ENCODE results near the gene TFEB.

TFEB gene

DNA sequence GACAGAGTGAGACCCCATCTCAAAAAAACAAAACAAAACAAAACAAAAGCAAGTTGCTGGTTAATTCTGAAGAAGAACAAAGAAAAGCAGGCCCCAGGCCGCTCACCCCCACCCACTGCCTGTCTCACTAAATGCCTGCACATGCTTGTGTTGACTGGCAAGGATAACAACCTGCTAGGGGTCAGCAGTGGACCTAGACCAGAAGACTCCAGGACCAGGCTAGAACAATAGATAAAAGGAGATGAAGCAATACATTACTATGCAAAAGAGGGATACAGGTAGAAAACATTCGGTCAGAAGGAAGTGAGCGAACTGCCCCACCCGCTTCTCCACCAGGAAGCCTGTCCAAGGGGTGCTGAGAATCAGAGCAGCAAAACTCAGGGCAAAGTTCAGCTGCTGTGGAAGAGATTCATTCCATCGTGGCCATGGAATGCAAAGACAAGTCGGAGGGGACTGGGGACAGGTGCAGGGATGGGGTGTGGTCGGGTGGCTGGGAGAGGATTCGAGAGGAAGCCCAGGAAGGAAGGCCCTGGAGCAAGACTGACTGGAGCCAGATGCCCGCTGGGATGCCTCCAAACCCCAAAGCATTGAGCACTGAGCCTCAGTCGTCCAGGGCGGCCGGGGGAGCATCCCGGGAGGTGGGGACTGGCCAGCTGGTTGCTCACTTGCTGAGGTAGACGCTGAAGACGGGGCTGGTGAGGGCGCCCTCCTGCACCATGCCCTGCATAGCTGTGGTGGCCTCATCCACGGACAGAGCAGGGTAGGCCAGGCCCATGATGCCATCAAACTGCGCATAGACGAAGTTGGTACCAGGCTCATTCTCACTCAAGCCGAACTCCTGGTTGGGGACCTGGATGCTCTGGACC lies 6.5 kb upstream of the TFEB start (continued):
- TF ChIP-seq, protein P1, sequence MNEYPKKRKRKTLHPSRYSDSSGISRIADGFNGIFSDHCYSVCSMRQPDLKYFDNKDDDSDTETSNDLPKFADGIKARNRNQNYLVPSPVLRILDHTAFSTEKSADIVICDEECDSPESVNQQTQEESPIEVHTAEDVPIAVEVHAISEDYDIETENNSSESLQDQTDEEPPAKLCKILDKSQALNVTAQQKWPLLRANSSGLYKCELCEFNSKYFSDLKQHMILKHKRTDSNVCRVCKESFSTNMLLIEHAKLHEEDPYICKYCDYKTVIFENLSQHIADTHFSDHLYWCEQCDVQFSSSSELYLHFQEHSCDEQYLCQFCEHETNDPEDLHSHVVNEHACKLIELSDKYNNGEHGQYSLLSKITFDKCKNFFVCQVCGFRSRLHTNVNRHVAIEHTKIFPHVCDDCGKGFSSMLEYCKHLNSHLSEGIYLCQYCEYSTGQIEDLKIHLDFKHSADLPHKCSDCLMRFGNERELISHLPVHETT (tag by site-specific recombination; IDR thresholded peaks at IDR 0.05) = no peak
- TF ChIP-seq GLI2 (tag by site-specific recombination; IDR thresholded peaks at IDR 0.05; ENCODE audit: borderline replicate concordance, low read depth) (no peak), ZNF394 (tag by site-specific recombination; IDR thresholded peaks at IDR 0.05; ENCODE audit: borderline replicate concordance) (no peak), ZBTB8A (tag by site-specific recombination; IDR thresholded peaks at IDR 0.05) (no peak)
- TF ChIP-seq, protein P2, sequence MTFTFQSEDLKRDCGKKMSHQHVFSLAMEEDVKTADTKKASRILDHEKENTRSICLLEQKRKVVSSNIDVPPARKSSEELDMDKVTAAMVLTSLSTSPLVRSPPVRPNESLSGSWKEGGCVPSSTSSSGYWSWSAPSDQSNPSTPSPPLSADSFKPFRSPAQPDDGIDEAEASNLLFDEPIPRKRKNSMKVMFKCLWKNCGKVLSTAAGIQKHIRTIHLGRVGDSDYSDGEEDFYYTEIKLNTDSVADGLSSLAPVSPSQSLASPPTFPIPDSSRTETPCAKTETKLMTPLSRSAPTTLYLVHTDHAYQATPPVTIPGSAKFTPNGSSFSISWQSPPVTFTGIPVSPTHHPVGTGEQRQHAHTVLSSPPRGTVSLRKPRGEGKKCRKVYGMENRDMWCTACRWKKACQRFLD (tag by site-specific recombination; IDR thresholded peaks at IDR 0.05) = no peak
- TF ChIP-seq, protein P3, sequence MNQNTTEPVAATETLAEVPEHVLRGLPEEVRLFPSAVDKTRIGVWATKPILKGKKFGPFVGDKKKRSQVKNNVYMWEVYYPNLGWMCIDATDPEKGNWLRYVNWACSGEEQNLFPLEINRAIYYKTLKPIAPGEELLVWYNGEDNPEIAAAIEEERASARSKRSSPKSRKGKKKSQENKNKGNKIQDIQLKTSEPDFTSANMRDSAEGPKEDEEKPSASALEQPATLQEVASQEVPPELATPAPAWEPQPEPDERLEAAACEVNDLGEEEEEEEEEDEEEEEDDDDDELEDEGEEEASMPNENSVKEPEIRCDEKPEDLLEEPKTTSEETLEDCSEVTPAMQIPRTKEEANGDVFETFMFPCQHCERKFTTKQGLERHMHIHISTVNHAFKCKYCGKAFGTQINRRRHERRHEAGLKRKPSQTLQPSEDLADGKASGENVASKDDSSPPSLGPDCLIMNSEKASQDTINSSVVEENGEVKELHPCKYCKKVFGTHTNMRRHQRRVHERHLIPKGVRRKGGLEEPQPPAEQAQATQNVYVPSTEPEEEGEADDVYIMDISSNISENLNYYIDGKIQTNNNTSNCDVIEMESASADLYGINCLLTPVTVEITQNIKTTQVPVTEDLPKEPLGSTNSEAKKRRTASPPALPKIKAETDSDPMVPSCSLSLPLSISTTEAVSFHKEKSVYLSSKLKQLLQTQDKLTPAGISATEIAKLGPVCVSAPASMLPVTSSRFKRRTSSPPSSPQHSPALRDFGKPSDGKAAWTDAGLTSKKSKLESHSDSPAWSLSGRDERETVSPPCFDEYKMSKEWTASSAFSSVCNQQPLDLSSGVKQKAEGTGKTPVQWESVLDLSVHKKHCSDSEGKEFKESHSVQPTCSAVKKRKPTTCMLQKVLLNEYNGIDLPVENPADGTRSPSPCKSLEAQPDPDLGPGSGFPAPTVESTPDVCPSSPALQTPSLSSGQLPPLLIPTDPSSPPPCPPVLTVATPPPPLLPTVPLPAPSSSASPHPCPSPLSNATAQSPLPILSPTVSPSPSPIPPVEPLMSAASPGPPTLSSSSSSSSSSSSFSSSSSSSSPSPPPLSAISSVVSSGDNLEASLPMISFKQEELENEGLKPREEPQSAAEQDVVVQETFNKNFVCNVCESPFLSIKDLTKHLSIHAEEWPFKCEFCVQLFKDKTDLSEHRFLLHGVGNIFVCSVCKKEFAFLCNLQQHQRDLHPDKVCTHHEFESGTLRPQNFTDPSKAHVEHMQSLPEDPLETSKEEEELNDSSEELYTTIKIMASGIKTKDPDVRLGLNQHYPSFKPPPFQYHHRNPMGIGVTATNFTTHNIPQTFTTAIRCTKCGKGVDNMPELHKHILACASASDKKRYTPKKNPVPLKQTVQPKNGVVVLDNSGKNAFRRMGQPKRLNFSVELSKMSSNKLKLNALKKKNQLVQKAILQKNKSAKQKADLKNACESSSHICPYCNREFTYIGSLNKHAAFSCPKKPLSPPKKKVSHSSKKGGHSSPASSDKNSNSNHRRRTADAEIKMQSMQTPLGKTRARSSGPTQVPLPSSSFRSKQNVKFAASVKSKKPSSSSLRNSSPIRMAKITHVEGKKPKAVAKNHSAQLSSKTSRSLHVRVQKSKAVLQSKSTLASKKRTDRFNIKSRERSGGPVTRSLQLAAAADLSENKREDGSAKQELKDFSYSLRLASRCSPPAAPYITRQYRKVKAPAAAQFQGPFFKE (tag by site-specific recombination; IDR thresholded peaks at IDR 0.05; ENCODE audit: borderline replicate concordance) = no peak

DNA sequence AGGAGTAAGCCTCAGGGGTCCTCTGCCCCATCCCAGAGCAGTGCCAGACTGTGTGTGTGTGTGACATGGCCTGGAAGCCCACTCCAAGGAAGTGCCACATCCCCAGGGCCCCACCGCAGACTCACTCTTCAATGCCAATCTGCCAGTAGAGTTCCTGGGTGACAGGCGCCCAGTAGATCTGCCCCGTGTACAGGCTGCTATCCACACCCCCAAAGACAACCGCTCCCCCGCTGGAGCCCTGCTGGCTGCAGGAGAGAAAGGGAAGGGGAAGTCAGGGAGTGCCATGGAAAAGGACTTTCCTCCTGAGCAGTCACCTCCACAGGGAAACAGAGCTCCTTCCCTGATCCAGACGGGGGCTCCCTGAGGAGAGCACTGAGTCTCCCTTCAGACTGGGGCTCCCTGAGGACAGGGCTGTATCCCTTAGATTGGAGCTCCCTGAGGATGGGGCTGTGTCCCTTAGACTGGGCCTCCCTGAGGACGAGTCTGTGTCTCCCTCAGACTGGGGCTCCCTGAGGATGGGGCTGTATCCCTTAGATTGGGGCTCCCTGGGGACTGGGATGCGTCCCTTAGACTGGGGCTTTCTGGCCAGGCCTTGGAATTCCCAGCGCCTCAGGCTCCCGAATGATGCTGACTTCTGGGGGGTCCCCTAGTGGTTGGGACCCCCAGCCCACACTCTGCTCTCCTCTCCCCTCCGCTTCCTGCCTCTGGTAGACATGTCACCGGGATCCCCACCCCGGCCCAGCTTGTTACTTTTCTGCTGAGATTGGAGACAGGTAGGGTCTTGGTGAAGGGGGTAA lies 5.2 kb upstream of the TFEB start:
- POLR2A ChIA-PET = interaction anchor here (0.6 kb wide), 1 partner anchor 12 kb away, joined by 6 read pairs; no protein-coding TSS in a partner anchor
- no peak overlapping the region for H3K27ac ChIP-seq (ENCODE audit: extremely low read depth, low read depth, low read length)

DNA sequence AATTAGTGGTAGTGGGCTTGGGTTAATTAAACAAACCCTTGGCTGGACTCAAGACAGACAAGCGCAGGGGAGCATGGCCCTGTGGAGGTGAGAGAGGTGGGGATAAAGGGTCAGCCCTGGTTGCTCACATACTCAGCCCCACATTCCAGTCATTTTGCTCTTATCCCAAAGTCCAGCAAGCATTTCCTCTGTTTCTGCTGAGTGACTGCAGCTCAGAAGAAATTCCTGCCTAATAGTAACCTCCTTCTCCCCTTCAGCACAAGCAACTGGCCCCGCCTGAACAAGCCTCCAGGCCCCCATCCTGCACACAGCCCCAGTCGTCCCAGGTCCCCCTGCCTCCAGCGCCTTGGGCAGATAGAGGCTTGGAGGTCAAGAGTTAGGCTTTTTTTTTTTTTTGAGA lies 3.6 kb upstream of the TFEB start:
- POLR2A ChIA-PET = no interaction called here
- no peak for TF ChIP-seq SCRT2 (tag by site-specific recombination; IDR thresholded peaks at IDR 0.05)
- no peak for TF ChIP-seq ZNF571 (tag by site-specific recombination; IDR thresholded peaks at IDR 0.05)
- TF ChIP-seq, protein P4, sequence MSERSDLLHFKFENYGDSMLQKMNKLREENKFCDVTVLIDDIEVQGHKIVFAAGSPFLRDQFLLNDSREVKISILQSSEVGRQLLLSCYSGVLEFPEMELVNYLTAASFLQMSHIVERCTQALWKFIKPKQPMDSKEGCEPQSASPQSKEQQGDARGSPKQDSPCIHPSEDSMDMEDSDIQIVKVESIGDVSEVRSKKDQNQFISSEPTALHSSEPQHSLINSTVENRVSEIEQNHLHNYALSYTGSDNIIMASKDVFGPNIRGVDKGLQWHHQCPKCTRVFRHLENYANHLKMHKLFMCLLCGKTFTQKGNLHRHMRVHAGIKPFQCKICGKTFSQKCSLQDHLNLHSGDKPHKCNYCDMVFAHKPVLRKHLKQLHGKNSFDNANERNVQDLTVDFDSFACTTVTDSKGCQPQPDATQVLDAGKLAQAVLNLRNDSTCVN (tag by site-specific recombination; optimal IDR thresholded peaks at IDR 0.05) = no peak
- TF ChIP-seq, protein P5, sequence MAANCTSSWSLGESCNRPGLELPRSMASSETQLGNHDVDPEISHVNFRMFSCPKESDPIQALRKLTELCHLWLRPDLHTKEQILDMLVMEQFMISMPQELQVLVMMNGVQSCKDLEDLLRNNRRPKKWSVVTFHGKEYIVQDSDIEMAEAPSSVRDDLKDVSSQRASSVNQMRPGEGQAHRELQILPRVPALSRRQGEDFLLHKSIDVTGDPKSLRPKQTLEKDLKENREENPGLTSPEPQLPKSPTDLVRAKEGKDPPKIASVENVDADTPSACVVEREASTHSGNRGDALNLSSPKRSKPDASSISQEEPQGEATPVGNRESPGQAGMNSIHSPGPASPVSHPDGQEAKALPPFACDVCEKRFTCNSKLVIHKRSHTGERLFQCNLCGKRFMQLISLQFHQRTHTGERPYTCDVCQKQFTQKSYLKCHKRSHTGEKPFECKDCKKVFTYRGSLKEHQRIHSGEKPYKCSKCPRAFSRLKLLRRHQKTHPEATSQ (tag by site-specific recombination; IDR thresholded peaks at IDR 0.05) = no peak
- no peak for TF ChIP-seq ZFP37 (tag by site-specific recombination; IDR thresholded peaks at IDR 0.05)
- TF ChIP-seq ZNF121 (tag by site-specific recombination; IDR thresholded peaks at IDR 0.05) = no peak
- TF ChIP-seq ZNF223 (tag by site-specific recombination; IDR thresholded peaks at IDR 0.05) = no peak
- TF ChIP-seq PRDM1 (tag by site-specific recombination; IDR thresholded peaks at IDR 0.05) = no peak
- TF ChIP-seq, protein P6, sequence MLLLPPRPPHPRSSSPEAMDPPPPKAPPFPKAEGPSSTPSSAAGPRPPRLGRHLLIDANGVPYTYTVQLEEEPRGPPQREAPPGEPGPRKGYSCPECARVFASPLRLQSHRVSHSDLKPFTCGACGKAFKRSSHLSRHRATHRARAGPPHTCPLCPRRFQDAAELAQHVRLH (tag by site-specific recombination; IDR thresholded peaks at IDR 0.05) = no peak

More for the DNA sequence above, 5.2 kb upstream of the TFEB start:
- no peaks in the 10 kb centered on the region for H3K36me3 ChIP-seq (ENCODE audit: control insufficient read depth in 2 of 2, insufficient read depth in 1 of 2, low read length in 2 of 2)
- no peak for TF ChIP-seq ZNF221 (tag by site-specific recombination; IDR thresholded peaks at IDR 0.05; ENCODE audit: borderline replicate concordance)
- no peak for TF ChIP-seq ZFP37 (tag by site-specific recombination; IDR thresholded peaks at IDR 0.05)
- TF ChIP-seq ZBTB1 (tag by site-specific recombination; IDR thresholded peaks at IDR 0.05) = no peak
- TF ChIP-seq ZNF548 (tag by site-specific recombination; IDR thresholded peaks at IDR 0.05) = no peak
- no peak for TF ChIP-seq ZNF311 (tag by site-specific recombination; IDR thresholded peaks at IDR 0.05; ENCODE audit: borderline replicate concordance)
- no peak for TF ChIP-seq ZNF544 (tag by site-specific recombination; IDR thresholded peaks at IDR 0.05)
- TF ChIP-seq KLF1 (tag by site-specific recombination; IDR thresholded peaks at IDR 0.05) = no peak
- H3K9me3 ChIP-seq (ENCODE audit: control insufficient read depth, insufficient read depth, low read depth, low read length) = no peaks in the 10 kb centered on the region
- H3K4me3 ChIP-seq (ENCODE audit: low read depth, low read length) = no peak overlapping the region
- CTCF ChIA-PET = interaction anchor here (0.6 to 0.8 kb wide), 3 partner anchors 35 to 437 kb away, joined by 3 read pairs; no protein-coding TSS in a partner anchor
- H3K4me1 ChIP-seq (ENCODE audit: control insufficient read depth, insufficient read depth, low read length) = no peaks in the 10 kb centered on the region

More for the DNA sequence above, 3.6 kb upstream of the TFEB start:
- H3K4me3 ChIP-seq (ENCODE audit: low read depth, low read length) = no peak overlapping the region
- H3K27ac ChIP-seq (ENCODE audit: extremely low read depth, low read depth, low read length) = no peak overlapping the region
- H3K4me1 ChIP-seq (ENCODE audit: control insufficient read depth, insufficient read depth, low read length) = no peaks in the 10 kb centered on the region
- CTCF ChIA-PET = interaction anchor here (1.0 kb wide), 1 partner anchor 39 kb away, joined by 3 read pairs; no protein-coding TSS in a partner anchor
- H3K9me3 ChIP-seq (ENCODE audit: control insufficient read depth, insufficient read depth, low read depth, low read length) = no peaks in the 10 kb centered on the region
- H3K36me3 ChIP-seq (ENCODE audit: control insufficient read depth in 2 of 2, insufficient read depth in 1 of 2, low read length in 2 of 2) = no peaks in the 10 kb centered on the region
